ENCODE measurements around the gene FABP3.

- TF ChIP-seq, protein P1, sequence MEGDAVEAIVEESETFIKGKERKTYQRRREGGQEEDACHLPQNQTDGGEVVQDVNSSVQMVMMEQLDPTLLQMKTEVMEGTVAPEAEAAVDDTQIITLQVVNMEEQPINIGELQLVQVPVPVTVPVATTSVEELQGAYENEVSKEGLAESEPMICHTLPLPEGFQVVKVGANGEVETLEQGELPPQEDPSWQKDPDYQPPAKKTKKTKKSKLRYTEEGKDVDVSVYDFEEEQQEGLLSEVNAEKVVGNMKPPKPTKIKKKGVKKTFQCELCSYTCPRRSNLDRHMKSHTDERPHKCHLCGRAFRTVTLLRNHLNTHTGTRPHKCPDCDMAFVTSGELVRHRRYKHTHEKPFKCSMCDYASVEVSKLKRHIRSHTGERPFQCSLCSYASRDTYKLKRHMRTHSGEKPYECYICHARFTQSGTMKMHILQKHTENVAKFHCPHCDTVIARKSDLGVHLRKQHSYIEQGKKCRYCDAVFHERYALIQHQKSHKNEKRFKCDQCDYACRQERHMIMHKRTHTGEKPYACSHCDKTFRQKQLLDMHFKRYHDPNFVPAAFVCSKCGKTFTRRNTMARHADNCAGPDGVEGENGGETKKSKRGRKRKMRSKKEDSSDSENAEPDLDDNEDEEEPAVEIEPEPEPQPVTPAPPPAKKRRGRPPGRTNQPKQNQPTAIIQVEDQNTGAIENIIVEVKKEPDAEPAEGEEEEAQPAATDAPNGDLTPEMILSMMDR (IDR thresholded peaks at IDR 0.05; ENCODE audit: control extremely low read depth in 1 of 3, insufficient read depth in 1 of 3, low read depth in 1 of 3, low read length in 3 of 3), result no peak
- TF ChIP-seq POLR2A (IDR thresholded peaks at IDR 0.05; ENCODE audit: control extremely low read depth in 1 of 2, low read depth in 2 of 2, low read length in 2 of 2), result no peak
- no peak for TF ChIP-seq FOSL1 (IDR thresholded peaks at IDR 0.05; ENCODE audit: insufficient read depth, low read depth, low read length)
These were observed 16.7 kb upstream of the FABP3 start for GRCh38 chr1:31389616-31390015.

All from H1 (cell line).